Ramos (cell line): ENCODE measurements around the gene ARRB1.
"Not testable (repeated sequence)": the region's sequence is repeated elsewhere in the genome, so short reads cannot be mapped to it uniquely, and the experiment has no call there.

Source experiments
- in situ Hi-C: fragments of 300-500 bp; cut with MboI; formaldehyde crosslinking; loops from one replicate; pipeline ENCODE4 v1.14.3; 2022; ENCODE audit warnings: low sequenced_read_pairs; ENCODE audit not compliant: unreplicated experiment

The ARRB1 gene

GRCh38 chr11:75351541-75351790 lies at the start of gene ARRB1:
Gene ARRB1, minus strand, starts transcription at chr11:75351661. Its CDS starts 54 bp downstream, at chr11:75351607.
- in situ Hi-C loops, result no loop called here

GRCh38 chr11:75400146-75400865 lies 48.8 kb upstream of the ARRB1 start:
- in situ Hi-C loops, result no loop called here

GRCh38 chr11:75399344-75400145 lies 48.1 kb upstream of the ARRB1 start, which contains the start of gene RPS3:
Gene RPS3, plus strand, starts transcription at chr11:75399518. Its CDS starts 30 bp downstream, at chr11:75399548.
- in situ Hi-C loops, result no loop called here

GRCh38 chr11:75398906-75399305 lies 47.4 kb upstream of the ARRB1 start:
- in situ Hi-C loops, result no loop called here

- in situ Hi-C loops, result no loop called here
These were observed 42.8 kb upstream of the ARRB1 start for GRCh38 chr11:75394085-75394840.

GRCh38 chr11:75389925-75390324 lies 38.5 kb upstream of the ARRB1 start:
- in situ Hi-C loops, result no loop called here

GRCh38 chr11:75389276-75389605 lies 37.8 kb upstream of the ARRB1 start:
- in situ Hi-C loops, result no loop called here

- in situ Hi-C loops, result no loop called here
These were observed 37.2 kb upstream of the ARRB1 start for GRCh38 chr11:75388386-75389275.

- in situ Hi-C loops, result no loop called here
These were observed 36.4 kb upstream of the ARRB1 start for GRCh38 chr11:75387736-75388294.

- in situ Hi-C loops, result no loop called here
These were observed 35.6 kb upstream of the ARRB1 start for GRCh38 chr11:75386942-75387630.

GRCh38 chr11:75384438-75385080 lies 33.1 kb upstream of the ARRB1 start:
- in situ Hi-C loops, result loop anchor here (5.0 kb wide), 1 partner anchor 107 kb away; no protein-coding TSS in a partner anchor

- in situ Hi-C loops, result loop anchor here (5.0 kb wide), 1 partner anchor 106 kb away; no protein-coding TSS in a partner anchor
These were observed 31.8 kb upstream of the ARRB1 start for GRCh38 chr11:75383246-75383645.

GRCh38 chr11:75380716-75381420 lies 29.4 kb upstream of the ARRB1 start:
- in situ Hi-C loops, result loop anchor here (5.0 kb wide), 1 partner anchor 104 kb away; no protein-coding TSS in a partner anchor

- in situ Hi-C loops, result loop anchor here (5.0 kb wide), 1 partner anchor 103 kb away; no protein-coding TSS in a partner anchor
These were observed 28.8 kb upstream of the ARRB1 start for GRCh38 chr11:75380245-75380644.

- in situ Hi-C loops, result not testable (repeated sequence)
These were observed 27.3 kb upstream of the ARRB1 start for GRCh38 chr11:75378776-75379175.

- in situ Hi-C loops, result no loop called here
These were observed 24.7 kb upstream of the ARRB1 start for GRCh38 chr11:75376175-75376574.

- in situ Hi-C loops, result no loop called here
These were observed 24.2 kb upstream of the ARRB1 start for GRCh38 chr11:75375626-75376025.

GRCh38 chr11:75374646-75375045 lies 23.2 kb upstream of the ARRB1 start:
- in situ Hi-C loops, result no loop called here
